ENCODE data around the gene BAHCC1. TPM values are rescaled to one million over a fixed set of nuclear protein-coding genes. Genes with fewer than 3 reads are reported as not detected.

The BAHCC1 gene
- polyA plus RNA-seq, 3 donors from 2014 or later = 0.02 TPM; not detected in 2

GRCh38 chr17:81455387-81455786 is 60.1 kb downstream of the BAHCC1 start:
- Mint-ChIP-seq H3K27me3 (ENCODE audit: low read depth in 3 of 3) (peaks cover 0 to 14% (median 7%) of the 10 kb centered on the region in 3 donors), H3K36me3 (no peaks in the 10 kb centered on the region), H3K27ac (peak overlapping the region in 5 of 6 donors; percentile 83 to 93 (median 87)), H3K9me3 (no peaks in the 10 kb centered on the region), H3K4me3 (peak overlapping the region; percentile 59 to 79 (median 69)), H3K4me1 (peaks cover 28 to 32% of the 10 kb centered on the region in 2 donors)
- peak; percentile 75 to 77 (median 76) for DNase-seq

GRCh38 chr17:81456091-81456490 is 60.8 kb downstream of the BAHCC1 start:
- Mint-ChIP-seq H3K36me3 (no peaks in the 10 kb centered on the region), H3K4me3 (peak overlapping the region; percentile 60 to 84 (median 73)), H3K27me3 (ENCODE audit: low read depth in 3 of 3) (peaks cover 0 to 14% (median 7%) of the 10 kb centered on the region in 3 donors), H3K4me1 (peaks cover 28 to 34% of the 10 kb centered on the region in 2 donors), H3K27ac (peak overlapping the region; percentile 34 to 93 (median 87)), H3K9me3 (no peaks in the 10 kb centered on the region)
- peak; percentile 52 to 55 (median 52) for DNase-seq

GRCh38 chr17:81456798-81457197 is 61.5 kb downstream of the BAHCC1 start:
- no peak for DNase-seq
- H3K9me3 Mint-ChIP-seq = no peaks in the 10 kb centered on the region
- H3K36me3 Mint-ChIP-seq = no peaks in the 10 kb centered on the region
- peak overlapping the region in 1 of 5 donors; percentile 35 for H3K4me3 Mint-ChIP-seq
- H3K4me1 Mint-ChIP-seq = peaks cover 28 to 34% of the 10 kb centered on the region in 2 donors
- H3K27ac Mint-ChIP-seq = no peak overlapping the region
- H3K27me3 Mint-ChIP-seq (ENCODE audit: low read depth in 3 of 3) = peaks cover 0 to 14% (median 7%) of the 10 kb centered on the region in 3 donors

- Mint-ChIP-seq H3K27me3 (ENCODE audit: low read depth in 3 of 3) (peaks cover 0 to 14% (median 7%) of the 10 kb centered on the region in 3 donors), H3K36me3 (no peaks in the 10 kb centered on the region), H3K4me3 (no peak overlapping the region), H3K4me1 (peaks cover 28 to 34% of the 10 kb centered on the region in 2 donors), H3K9me3 (no peaks in the 10 kb centered on the region), H3K27ac (peak overlapping the region in 1 of 6 donors; percentile 36)
- peak in 1 of 3 donors; percentile 35 for DNase-seq
These were observed 62.1 kb downstream of the BAHCC1 start for GRCh38 chr17:81457401-81457800.

- Mint-ChIP-seq H3K27me3 (ENCODE audit: low read depth in 3 of 3) (peaks cover 0 to 14% (median 7%) of the 10 kb centered on the region in 3 donors), H3K36me3 (no peaks in the 10 kb centered on the region), H3K4me3 (no peak overlapping the region), H3K4me1 (peaks cover 27 to 34% of the 10 kb centered on the region in 2 donors), H3K9me3 (no peaks in the 10 kb centered on the region), H3K27ac (no peak overlapping the region)
- peak in 1 of 3 donors; percentile 31 for DNase-seq
These were observed 62.8 kb downstream of the BAHCC1 start for GRCh38 chr17:81457917-81458555.

- Mint-ChIP-seq H3K4me1 (peaks cover 21 to 28% of the 10 kb centered on the region in 2 donors), H3K4me3 (peak overlapping the region in 1 of 5 donors; percentile 42), H3K36me3 (no peaks in the 10 kb centered on the region), H3K27me3 (ENCODE audit: low read depth in 3 of 3) (peaks cover 0 to 12% (median 7%) of the 10 kb centered on the region in 3 donors), H3K27ac (no peak overlapping the region), H3K9me3 (no peaks in the 10 kb centered on the region)
- DNase-seq = no peak
These were observed 63.4 kb downstream of the BAHCC1 start for GRCh38 chr17:81458628-81459027.

GRCh38 chr17:81459224-81459623 is 64.0 kb downstream of the BAHCC1 start:
- H3K27ac Mint-ChIP-seq = no peak overlapping the region
- no peaks in the 10 kb centered on the region for H3K9me3 Mint-ChIP-seq
- peaks cover 0 to 7% (median 7%) of the 10 kb centered on the region in 3 donors for H3K27me3 Mint-ChIP-seq (ENCODE audit: low read depth in 3 of 3)
- DNase-seq = no peak
- peaks cover 16 to 22% of the 10 kb centered on the region in 2 donors for H3K4me1 Mint-ChIP-seq
- H3K36me3 Mint-ChIP-seq = no peaks in the 10 kb centered on the region
- H3K4me3 Mint-ChIP-seq = no peak overlapping the region

- Mint-ChIP-seq H3K4me1 (peaks cover 15 to 21% of the 10 kb centered on the region in 2 donors), H3K9me3 (no peaks in the 10 kb centered on the region), H3K36me3 (no peaks in the 10 kb centered on the region), H3K27ac (no peak overlapping the region), H3K27me3 (ENCODE audit: low read depth in 3 of 3) (peaks cover 0 to 9% (median 7%) of the 10 kb centered on the region in 3 donors), H3K4me3 (no peak overlapping the region)
- DNase-seq = no peak
These were observed 64.6 kb downstream of the BAHCC1 start for GRCh38 chr17:81459864-81460263.

- H3K4me1 Mint-ChIP-seq = peaks cover 4 to 11% of the 10 kb centered on the region in 2 donors
- no peak overlapping the region for H3K4me3 Mint-ChIP-seq
- peaks cover 0 to 5% (median 4%) of the 10 kb centered on the region in 3 donors for H3K27me3 Mint-ChIP-seq (ENCODE audit: low read depth in 3 of 3)
- H3K27ac Mint-ChIP-seq = no peak overlapping the region
- DNase-seq = peak; percentile 49 to 51 (median 50)
- no peaks in the 10 kb centered on the region for H3K36me3 Mint-ChIP-seq
- no peaks in the 10 kb centered on the region for H3K9me3 Mint-ChIP-seq
These were observed 65.7 kb downstream of the BAHCC1 start for GRCh38 chr17:81460856-81461460.

- Mint-ChIP-seq H3K36me3 (no peaks in the 10 kb centered on the region), H3K9me3 (no peaks in the 10 kb centered on the region), H3K4me3 (no peak overlapping the region), H3K27ac (no peak overlapping the region), H3K27me3 (ENCODE audit: low read depth in 3 of 3) (peaks cover 0 to 5% (median 1%) of the 10 kb centered on the region in 3 donors), H3K4me1 (peaks cover 0 to 7% of the 10 kb centered on the region in 2 donors)
- no peak for DNase-seq
These were observed 66.6 kb downstream of the BAHCC1 start for GRCh38 chr17:81461607-81462500.

- Mint-ChIP-seq H3K4me1 (peaks cover 0 to 5% of the 10 kb centered on the region in 2 donors), H3K4me3 (no peak overlapping the region), H3K27me3 (ENCODE audit: low read depth in 3 of 3) (peaks cover 0 to 1% (median 0%) of the 10 kb centered on the region in 3 donors), H3K27ac (no peak overlapping the region), H3K36me3 (no peaks in the 10 kb centered on the region), H3K9me3 (no peaks in the 10 kb centered on the region)
- DNase-seq = no peak
These were observed 67.4 kb downstream of the BAHCC1 start for GRCh38 chr17:81462506-81463125.

- Mint-ChIP-seq H3K27me3 (ENCODE audit: low read depth in 3 of 3) (peaks cover 0 to 3% (median 0%) of the 10 kb centered on the region in 3 donors), H3K36me3 (no peaks in the 10 kb centered on the region), H3K9me3 (no peaks in the 10 kb centered on the region), H3K27ac (no peak overlapping the region), H3K4me1 (peaks cover 0 to 5% of the 10 kb centered on the region in 2 donors), H3K4me3 (no peak overlapping the region)
- DNase-seq = no peak
These were observed 68.2 kb downstream of the BAHCC1 start for GRCh38 chr17:81463506-81463905.

- Mint-ChIP-seq H3K4me1 (peaks cover 0 to 5% of the 10 kb centered on the region in 2 donors), H3K27ac (no peak overlapping the region), H3K9me3 (no peaks in the 10 kb centered on the region), H3K4me3 (no peak overlapping the region), H3K27me3 (ENCODE audit: low read depth in 3 of 3) (peaks cover 0 to 4% (median 0%) of the 10 kb centered on the region in 3 donors), H3K36me3 (no peaks in the 10 kb centered on the region)
- no peak for DNase-seq
These were observed 69.3 kb downstream of the BAHCC1 start for GRCh38 chr17:81464586-81464985.

Data from immature natural killer cell (primary cell).